B cell (primary cell): ENCODE measurements around the gene LRG1. TPM values are rescaled to one million over a fixed set of nuclear protein-coding genes. Genes with fewer than 3 reads are reported as not detected.
"Not testable (repeated sequence)": the region's sequence is repeated elsewhere in the genome, so short reads cannot be mapped to it uniquely, and the experiment has no call there.

Experiments used
- ATAC-seq: fragments of 200-7000 bp; cut with Tn5 transposase; one replicate; pipeline ENCODE4 v1.10.0; 2021; ENCODE audit warnings: low read depth, mild to moderate bottlenecking, moderate number of reproducible peaks, moderate library complexity
- CTCF ChIA-PET: fragments of 350-600 bp; sonication (Branson Sonifier 250); formaldehyde crosslinking; loops from one replicate; lab custom pipeline; 2021; ENCODE audit warnings: antibody characterized with exemption, inconsistent platforms; lab: Charles Lee
- POLR2A ChIA-PET: fragments of 350-600 bp; sonication (Branson Sonifier 250); formaldehyde crosslinking; loops from one replicate; lab custom pipeline; 2021; ENCODE audit warnings: antibody characterized with exemption; lab: Charles Lee
- DNase-seq: peaks from one replicate; pipeline ENCODE4 v3.0.0; 2013
- H2AFZ ChIP-seq: 2 replicates; pipeline ENCODE4 v1.6.1; 2012; ENCODE audit warnings: mild to moderate bottlenecking, low read depth, low read length; ENCODE audit not compliant: insufficient read depth, poor library complexity, severe bottlenecking
- H3K27ac ChIP-seq, 2 donors: 1 replicate in 1 of 2; 2 replicates in 1 of 2; pipeline ENCODE4 v1.5.1; 2012 to 2013; ENCODE audit warnings: low read length in 2 of 2, mild to moderate bottlenecking in 2 of 2, moderate library complexity in 1 of 2
- H3K27me3 ChIP-seq, 4 experiments: fragments of 200-600 bp in 1 of 4; sonication (generic) in 1 of 4; replicated peaks in 1 of 4; 1 replicate in 2 of 4; 2 replicates in 2 of 4; pipeline versions ENCODE4 v1.6.1 to v1.7.0; 2013 to 2016; ENCODE audit warnings: low read length in 3 of 4, mild to moderate bottlenecking in 2 of 4, mixed read lengths in 1 of 4, moderate library complexity in 1 of 4; ENCODE audit not compliant: insufficient read depth in 4 of 4, control insufficient read depth in 3 of 4; ENCODE audit errors: control extremely low read depth in 1 of 4
- H3K36me3 ChIP-seq, 2 experiments: replicated peaks in 1 of 2; 1 replicate in 1 of 2; 2 replicates in 1 of 2; pipeline versions ENCODE4 v1.6.1 to v1.7.1; 2013; ENCODE audit warnings: low read length in 1 of 2; ENCODE audit not compliant: insufficient read depth in 2 of 2, control insufficient read depth in 1 of 2; ENCODE audit errors: control extremely low read depth in 1 of 2, extremely low read depth in 1 of 2
- H3K4me1 ChIP-seq, 2 donors: fragments of 200-600 bp in 1 of 2; sonication (generic) in 1 of 2; 1 replicate in 1 of 2; 2 replicates in 1 of 2; pipeline versions ENCODE4 v1.5.1 to v1.6.1; 2013 to 2017; ENCODE audit warnings: low read length in 2 of 2; ENCODE audit not compliant: control insufficient read depth in 2 of 2, insufficient read depth in 2 of 2
- H3K4me2 ChIP-seq: replicated peaks from 2 replicates; pipeline ENCODE3; 2012; ENCODE audit warnings: mild to moderate bottlenecking, low read depth, low read length; ENCODE audit not compliant: poor library complexity, severe bottlenecking
- H3K4me3 ChIP-seq, 5 experiments: fragments of 200-600 bp in 1 of 5; sonication (generic) in 1 of 5; 1 replicate in 3 of 5; 2 replicates in 2 of 5; pipeline versions ENCODE4 v1.5.1 to v1.7.0; 2011 to 2016; ENCODE audit warnings: low read length in 4 of 5, mild to moderate bottlenecking in 4 of 5, low read depth in 2 of 5, control low read depth in 1 of 5, moderate library complexity in 1 of 5; ENCODE audit not compliant: insufficient read depth in 1 of 5; ENCODE audit errors: control extremely low read depth in 1 of 5, extremely low read depth in 1 of 5
- H3K79me2 ChIP-seq: fragments of 200-600 bp; sonication (generic); one replicate; pipeline ENCODE4 v1.6.0; 2016; ENCODE audit warnings: low read length; ENCODE audit not compliant: control insufficient read depth, insufficient read depth
- H3K9ac ChIP-seq: fragments of 200-600 bp; sonication (generic); 2 replicates; pipeline ENCODE4 v1.6.1; 2017; ENCODE audit warnings: mild to moderate bottlenecking, low read length, moderate library complexity
- H3K9me3 ChIP-seq, 3 donors: one replicate each; pipeline versions ENCODE4 v1.6.1 to v1.7.1; 2013; ENCODE audit warnings: low read length in 2 of 3; ENCODE audit not compliant: control insufficient read depth in 2 of 3, insufficient read depth in 1 of 3; ENCODE audit errors: control extremely low read depth in 1 of 3
- H4K20me1 ChIP-seq: 2 replicates; pipeline ENCODE4 v1.6.0; 2012; ENCODE audit warnings: mild to moderate bottlenecking, low read length; ENCODE audit not compliant: insufficient read depth, control insufficient read depth, poor library complexity, severe bottlenecking
- H3K27ac Mint-ChIP-seq: one replicate; pipeline ENCODE4 v1.8.0; 2021; ENCODE audit warnings: mixed read lengths
- H3K27me3 Mint-ChIP-seq: one replicate; pipeline ENCODE4 v1.8.0; 2021; ENCODE audit warnings: mixed read lengths
- H3K4me1 Mint-ChIP-seq: one replicate; pipeline ENCODE4 v1.8.0; 2021; ENCODE audit warnings: mixed read lengths
- H3K4me3 Mint-ChIP-seq: one replicate; pipeline ENCODE4 v1.8.0; 2021; ENCODE audit warnings: mixed read lengths
- H3K9me3 Mint-ChIP-seq: one replicate; pipeline ENCODE4 v1.8.0; 2022; ENCODE audit warnings: mixed read lengths; ENCODE audit not compliant: insufficient read depth
- EZH2 ChIP-seq: IDR thresholded peaks from 2 replicates; pipeline ENCODE4 v1.6.1; 2012; ENCODE audit warnings: borderline replicate concordance, low read depth, mild to moderate bottlenecking, moderate library complexity, low read length; ENCODE audit not compliant: insufficient read depth, poor library complexity, severe bottlenecking
- WGBS: methylation state at CpG from one replicate; pipeline ENCODE4 v1.1.5; 2013; ENCODE audit warnings: missing lambda C conversion rate; ENCODE audit not compliant: insufficient coverage; 5-methylcytosine and 5-hydroxymethylcytosine counted together
- intact Hi-C: fragments of 100-400 bp; cut with micrococcal nuclease; formaldehyde crosslinking; loops from one replicate; pipeline ENCODE4 v1.10.0; 2022
- polyA plus RNA-seq: library from polyadenylated mRNA; depleted of rRNA; stranded (reverse); fragments of >200 nt; gene quantifications from 2 replicates; pipeline ENCODE4 v1.2.3, GENCODE V29; 2012
- total RNA-seq, 2 donors: library from RNA; stranded (reverse); fragments of 120-200 nt in 1 of 2; gene quantifications; 1 replicate in 1 of 2; 2 replicates in 1 of 2; pipeline versions ENCODE4 v1.2.3 to v1.2.4, GENCODE V29; 2013 to 2022
- TF ChIP-seq, protein P1 (sequence below): fragments of 200-600 bp; IDR thresholded peaks from one replicate; pipeline ENCODE4 v1.8.0; 2022; ENCODE audit warnings: antibody characterized with exemption, mild to moderate bottlenecking

LRG1 gene
- total and polyA plus RNA-seq, 2 donors (not counting 1 experiment from before 2014, with no cell fraction given) = 0.21 to 0.27 TPM

DNA sequence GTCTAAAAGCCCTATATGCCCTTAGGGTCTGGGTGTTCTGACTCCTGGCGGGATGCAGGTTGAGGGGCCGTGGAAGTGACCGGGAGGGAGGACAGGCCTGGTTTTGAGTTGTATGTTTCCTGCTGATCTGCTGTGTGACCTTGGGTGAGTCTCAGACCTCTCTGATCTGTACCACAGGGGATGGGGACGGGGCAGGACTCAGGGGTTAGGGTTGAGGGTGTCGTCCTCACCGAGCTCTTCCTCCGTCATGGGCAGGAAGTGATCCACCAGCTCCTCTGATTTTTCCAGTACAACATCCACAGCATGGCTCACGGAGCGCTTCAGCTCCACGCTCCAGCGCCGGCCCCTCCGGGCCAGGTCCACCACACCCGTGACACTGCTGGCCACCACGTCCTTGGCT is 11.0 kb downstream of the LRG1 start:
- H3K9ac ChIP-seq = no peak overlapping the region
- no peaks in the 10 kb centered on the region for H3K36me3 ChIP-seq
- CTCF ChIA-PET = no interaction called here
- POLR2A ChIA-PET = no interaction called here
- H3K79me2 ChIP-seq = no peaks in the 10 kb centered on the region
- Mint-ChIP-seq H3K4me1 (no peaks in the 10 kb centered on the region), H3K9me3 (no peaks in the 10 kb centered on the region), H3K4me3 (no peak overlapping the region), H3K27ac (no peak overlapping the region), H3K27me3 (peaks cover 8% of the 10 kb centered on the region)
- H3K4me2 ChIP-seq = no peak overlapping the region
- H3K9me3 ChIP-seq = no peaks in the 10 kb centered on the region
- intact Hi-C loops = no loop called here
- H3K4me3 ChIP-seq = no peak overlapping the region
- WGBS = 88% methylated on average over 13 of the region's 15 CpGs
- TF ChIP-seq EZH2 = no peak
- TF ChIP-seq, protein P1, sequence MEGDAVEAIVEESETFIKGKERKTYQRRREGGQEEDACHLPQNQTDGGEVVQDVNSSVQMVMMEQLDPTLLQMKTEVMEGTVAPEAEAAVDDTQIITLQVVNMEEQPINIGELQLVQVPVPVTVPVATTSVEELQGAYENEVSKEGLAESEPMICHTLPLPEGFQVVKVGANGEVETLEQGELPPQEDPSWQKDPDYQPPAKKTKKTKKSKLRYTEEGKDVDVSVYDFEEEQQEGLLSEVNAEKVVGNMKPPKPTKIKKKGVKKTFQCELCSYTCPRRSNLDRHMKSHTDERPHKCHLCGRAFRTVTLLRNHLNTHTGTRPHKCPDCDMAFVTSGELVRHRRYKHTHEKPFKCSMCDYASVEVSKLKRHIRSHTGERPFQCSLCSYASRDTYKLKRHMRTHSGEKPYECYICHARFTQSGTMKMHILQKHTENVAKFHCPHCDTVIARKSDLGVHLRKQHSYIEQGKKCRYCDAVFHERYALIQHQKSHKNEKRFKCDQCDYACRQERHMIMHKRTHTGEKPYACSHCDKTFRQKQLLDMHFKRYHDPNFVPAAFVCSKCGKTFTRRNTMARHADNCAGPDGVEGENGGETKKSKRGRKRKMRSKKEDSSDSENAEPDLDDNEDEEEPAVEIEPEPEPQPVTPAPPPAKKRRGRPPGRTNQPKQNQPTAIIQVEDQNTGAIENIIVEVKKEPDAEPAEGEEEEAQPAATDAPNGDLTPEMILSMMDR = no peak
- H3K4me1 ChIP-seq = no peaks in the 10 kb centered on the region
- ATAC-seq (no peak), DNase-seq (no peak)
- H3K27ac ChIP-seq = no peak overlapping the region
- peaks cover 0 to 2% (median 0%) of the 10 kb centered on the region in 4 experiments for H3K27me3 ChIP-seq
- no peak overlapping the region for H2AFZ ChIP-seq
- H4K20me1 ChIP-seq = no peaks in the 10 kb centered on the region

- H3K27ac Mint-ChIP-seq, H2AFZ ChIP-seq, H4K20me1 ChIP-seq, DNase-seq, H3K4me1 ChIP-seq, H3K79me2 ChIP-seq, H3K9me3 ChIP-seq, POLR2A ChIA-PET, intact Hi-C loops, H3K27me3 ChIP-seq, H3K27ac ChIP-seq, H3K36me3 ChIP-seq, H3K4me1 Mint-ChIP-seq, H3K4me3 Mint-ChIP-seq, ATAC-seq, H3K9me3 Mint-ChIP-seq, H3K4me2 ChIP-seq, H3K4me3 ChIP-seq, H3K27me3 Mint-ChIP-seq, H3K9ac ChIP-seq: not testable (repeated sequence)
- WGBS = 98% methylated on average over 4 of the region's 8 CpGs
- CTCF ChIA-PET = interaction anchor here (7.0 kb wide), 1 partner anchor 258 kb away, joined by 89 read pairs; no protein-coding TSS in a partner anchor
These were observed 12.5 kb downstream of the LRG1 start for GRCh38 chr19:4527377-4527776.
